Measurements from ENCODE around the gene NXN. TPM values are rescaled to one million over a fixed set of nuclear protein-coding genes. Genes with fewer than 3 reads are reported as not detected.
A peak's percentile ranks its signal among the peaks of the same experiment; 100 is the strongest.
"Not testable (repeated sequence)": the region's sequence is repeated elsewhere in the genome, so short reads cannot be mapped to it uniquely, and the experiment has no call there.

NXN gene
- total RNA-seq, 6 experiments from 2014 or later = 81.7 to 93.8 (median 92.2) TPM

DNA sequence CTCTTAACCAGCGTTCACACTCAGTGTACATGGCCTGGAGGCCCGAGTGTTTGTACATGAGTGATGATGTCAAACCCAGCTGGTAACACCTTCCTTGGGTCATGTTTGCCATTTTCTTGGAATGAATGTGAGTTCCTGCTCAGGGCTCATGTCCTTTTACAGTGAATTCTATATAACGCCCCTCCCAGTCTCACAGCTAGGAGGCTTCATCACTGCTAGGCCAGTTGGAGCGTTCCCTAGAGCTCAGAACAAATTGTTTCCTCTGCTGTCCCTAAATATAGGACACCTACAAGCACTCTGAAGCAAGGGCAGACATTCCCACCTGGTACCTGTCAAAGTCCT is 22.8 kb upstream of the NXN start:
- TF ChIP-seq, protein P1, sequence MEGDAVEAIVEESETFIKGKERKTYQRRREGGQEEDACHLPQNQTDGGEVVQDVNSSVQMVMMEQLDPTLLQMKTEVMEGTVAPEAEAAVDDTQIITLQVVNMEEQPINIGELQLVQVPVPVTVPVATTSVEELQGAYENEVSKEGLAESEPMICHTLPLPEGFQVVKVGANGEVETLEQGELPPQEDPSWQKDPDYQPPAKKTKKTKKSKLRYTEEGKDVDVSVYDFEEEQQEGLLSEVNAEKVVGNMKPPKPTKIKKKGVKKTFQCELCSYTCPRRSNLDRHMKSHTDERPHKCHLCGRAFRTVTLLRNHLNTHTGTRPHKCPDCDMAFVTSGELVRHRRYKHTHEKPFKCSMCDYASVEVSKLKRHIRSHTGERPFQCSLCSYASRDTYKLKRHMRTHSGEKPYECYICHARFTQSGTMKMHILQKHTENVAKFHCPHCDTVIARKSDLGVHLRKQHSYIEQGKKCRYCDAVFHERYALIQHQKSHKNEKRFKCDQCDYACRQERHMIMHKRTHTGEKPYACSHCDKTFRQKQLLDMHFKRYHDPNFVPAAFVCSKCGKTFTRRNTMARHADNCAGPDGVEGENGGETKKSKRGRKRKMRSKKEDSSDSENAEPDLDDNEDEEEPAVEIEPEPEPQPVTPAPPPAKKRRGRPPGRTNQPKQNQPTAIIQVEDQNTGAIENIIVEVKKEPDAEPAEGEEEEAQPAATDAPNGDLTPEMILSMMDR (IDR thresholded peaks at IDR 0.05) = no peak
- peaks cover 58% of the 10 kb centered on the region for H3K4me1 Mint-ChIP-seq (ENCODE audit: low read depth)
- DNase-seq = peak; percentile 52
- peaks cover 4% of the 10 kb centered on the region for H3K27me3 Mint-ChIP-seq (ENCODE audit: insufficient read depth)
- peak overlapping the region; percentile 94 for H3K27ac Mint-ChIP-seq
- peak overlapping the region; percentile 78 for H3K4me3 Mint-ChIP-seq
- no peaks in the 10 kb centered on the region for H3K9me3 Mint-ChIP-seq
- H3K36me3 Mint-ChIP-seq (ENCODE audit: low read depth) = peaks cover 44% of the 10 kb centered on the region

DNA sequence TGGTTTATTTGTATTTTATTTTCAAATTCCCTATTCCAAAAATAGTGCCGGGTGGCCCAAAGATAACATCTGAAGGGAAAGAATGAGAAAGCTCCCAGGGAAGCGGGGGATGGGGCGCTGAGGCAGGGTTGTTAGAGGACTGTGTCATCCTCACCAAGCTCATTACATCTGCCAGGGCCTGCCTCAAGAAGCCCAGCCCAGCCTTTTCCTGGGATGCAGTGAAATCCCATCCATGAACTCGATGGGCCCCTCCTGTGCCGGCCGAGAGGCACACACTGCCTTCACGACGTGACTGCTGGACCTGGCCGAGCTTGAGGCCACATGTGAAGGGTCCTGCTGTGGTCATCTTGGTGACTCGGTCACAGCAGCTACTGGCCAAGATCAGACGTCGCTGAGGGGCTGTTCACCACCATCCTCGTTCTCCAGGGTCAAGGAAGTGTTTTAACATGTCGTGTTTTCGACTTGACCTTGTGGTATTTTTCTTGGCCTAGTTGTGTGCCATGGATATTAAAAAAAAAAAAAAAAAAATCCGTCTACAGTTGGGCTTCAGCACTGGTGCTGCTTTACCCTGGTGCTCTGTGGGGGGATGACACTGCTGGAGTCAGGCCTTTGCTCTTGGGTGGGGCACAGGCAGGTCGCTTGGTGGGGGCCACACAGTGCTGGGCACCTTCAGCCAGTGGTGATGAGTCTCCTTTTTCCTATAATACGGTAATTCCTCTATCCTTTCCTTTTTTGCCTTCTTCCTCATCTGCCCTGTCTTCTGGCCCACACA is 22.2 kb upstream of the NXN start:
- Mint-ChIP-seq H3K4me3 (peak overlapping the region; percentile 80), H3K4me1 (ENCODE audit: low read depth) (peaks cover 58% of the 10 kb centered on the region), H3K27ac (peak overlapping the region; percentile 94), H3K36me3 (ENCODE audit: low read depth) (peaks cover 44% of the 10 kb centered on the region), H3K27me3 (ENCODE audit: insufficient read depth) (peaks cover 4% of the 10 kb centered on the region), H3K9me3 (no peaks in the 10 kb centered on the region)
- TF ChIP-seq, protein P1 (IDR thresholded peaks at IDR 0.05) = no peak
- DNase-seq = peak; percentile 78

DNA sequence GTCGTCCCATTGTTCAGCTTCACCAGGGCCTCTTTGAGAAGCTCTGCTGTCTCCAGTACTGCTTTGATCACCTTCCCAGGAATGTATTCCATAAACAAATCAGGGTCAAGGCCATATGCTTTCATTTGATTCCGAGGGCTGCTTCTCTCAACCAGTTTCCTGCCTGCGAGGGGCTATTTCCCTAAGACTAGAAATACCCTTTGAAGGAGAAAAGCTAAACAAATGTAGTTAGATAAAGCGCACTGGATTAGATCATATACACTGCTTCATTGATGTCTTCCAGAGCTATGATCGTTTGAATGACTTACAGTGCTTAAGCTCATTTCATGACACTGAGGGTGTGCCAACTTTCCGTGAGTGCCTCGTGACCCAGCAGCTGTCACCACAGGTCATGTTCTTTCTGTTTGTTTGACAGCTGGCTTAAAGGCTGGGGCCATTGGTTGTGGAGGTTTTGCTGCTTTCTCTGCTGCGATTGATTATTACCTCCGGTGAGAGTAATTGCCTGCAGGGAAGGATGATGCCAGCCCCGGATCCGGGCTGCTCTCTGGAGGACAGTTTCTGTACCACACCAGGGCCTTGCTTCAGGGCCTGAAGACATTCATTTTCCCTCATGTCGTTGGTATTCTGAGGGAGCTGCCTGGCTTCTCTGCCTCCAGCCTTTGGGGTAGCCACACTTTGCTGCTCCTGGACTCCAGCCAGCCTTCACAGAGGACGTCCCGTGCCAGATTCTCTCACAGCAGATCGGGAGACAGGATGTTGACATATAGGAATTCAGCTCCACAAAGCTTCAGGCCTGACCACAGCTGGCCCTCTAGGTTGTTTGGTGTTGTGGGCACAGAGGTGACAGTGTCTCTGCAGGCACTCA is 21.3 kb upstream of the NXN start:
- DNase-seq = peak; percentile 87
- peak overlapping the region; percentile 94 for H3K27ac Mint-ChIP-seq
- H3K27me3 Mint-ChIP-seq (ENCODE audit: insufficient read depth) = peaks cover 4% of the 10 kb centered on the region
- H3K36me3 Mint-ChIP-seq (ENCODE audit: low read depth) = peaks cover 44% of the 10 kb centered on the region
- H3K4me3 Mint-ChIP-seq = peak overlapping the region; percentile 80
- peaks cover 58% of the 10 kb centered on the region for H3K4me1 Mint-ChIP-seq (ENCODE audit: low read depth)
- TF ChIP-seq, protein P1 (IDR thresholded peaks at IDR 0.05) = peak; percentile 37
- H3K9me3 Mint-ChIP-seq = no peaks in the 10 kb centered on the region

DNA sequence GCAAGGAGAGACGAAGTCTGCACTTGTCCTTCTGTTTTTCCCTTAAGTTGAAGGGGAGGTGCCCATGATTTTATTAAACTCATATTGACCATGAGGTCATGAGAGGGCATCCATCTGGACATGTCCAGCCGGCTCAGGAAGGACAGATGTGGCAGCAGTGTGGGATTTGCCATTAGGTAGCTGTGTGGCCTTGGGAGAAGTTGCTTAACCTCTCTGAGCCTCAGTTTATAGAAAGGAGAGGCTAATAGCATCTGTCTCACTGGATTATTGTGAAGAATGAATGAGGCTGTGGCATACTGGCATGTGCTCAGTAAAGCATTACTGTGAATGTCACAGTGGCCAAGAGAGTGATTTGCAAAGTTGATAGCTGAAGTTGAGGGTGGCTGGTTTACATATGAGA is 18.5 kb upstream of the NXN start:
- Mint-ChIP-seq H3K4me1 (ENCODE audit: low read depth) (peaks cover 52% of the 10 kb centered on the region), H3K27ac (peak overlapping the region; percentile 100), H3K4me3 (peak overlapping the region; percentile 99), H3K9me3 (peaks cover 12% of the 10 kb centered on the region), H3K36me3 (ENCODE audit: low read depth) (peaks cover 31% of the 10 kb centered on the region), H3K27me3 (ENCODE audit: insufficient read depth) (peaks cover 2% of the 10 kb centered on the region; the same call in 1 of the 2 replicates)
- TF ChIP-seq, protein P1 (IDR thresholded peaks at IDR 0.05) = no peak
- no peak for DNase-seq

DNA sequence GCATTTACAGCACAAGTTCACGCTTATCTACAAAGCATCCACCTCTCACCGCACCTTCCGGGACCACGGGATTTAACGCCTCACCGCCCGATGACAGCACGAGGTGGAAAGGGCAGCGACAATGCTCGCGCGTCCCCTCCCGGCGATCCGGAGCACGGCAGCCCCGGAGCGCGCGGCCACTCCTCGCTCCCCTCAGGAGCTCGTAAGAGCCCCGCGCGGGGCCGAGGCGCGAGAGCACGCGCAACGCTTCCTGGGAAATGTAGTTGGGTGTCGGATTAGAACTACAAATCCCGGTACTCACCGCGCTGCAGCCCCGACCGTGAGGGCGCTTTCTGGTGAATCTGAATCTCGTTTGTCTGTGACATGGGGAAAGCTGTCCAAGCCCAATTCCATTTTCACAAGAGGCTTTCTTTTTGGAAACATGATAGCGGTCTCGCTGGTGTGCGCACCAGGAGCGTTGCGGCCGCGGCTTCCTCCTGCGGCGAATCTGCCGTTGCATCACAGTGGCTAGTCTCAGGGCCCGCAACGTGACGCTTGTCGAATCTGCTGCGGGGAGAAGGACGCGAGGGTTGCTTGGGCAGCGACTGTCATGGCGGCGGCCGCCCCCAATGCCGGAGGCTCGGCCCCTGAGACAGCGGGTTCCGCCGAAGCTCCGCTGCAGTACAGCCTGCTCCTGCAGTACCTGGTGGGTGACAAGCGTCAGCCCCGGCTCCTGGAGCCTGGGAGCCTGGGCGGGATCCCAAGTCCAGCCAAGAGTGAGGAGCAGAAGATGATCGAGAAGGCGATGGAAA is 17.2 kb upstream of the NXN start, which contains the start of gene TIMM22:
TSS of gene TIMM22 (plus strand) at position 576 of the 791 bp plus-strand sequence. CDS start at position 590, 14 bp downstream.
- peak within 1 kb of the TSS; percentile 100 for H3K27ac Mint-ChIP-seq
- peaks cover 38% of the 10 kb centered on the region for H3K4me1 Mint-ChIP-seq (ENCODE audit: low read depth)
- H3K4me3 Mint-ChIP-seq = peak within 1 kb of the TSS; percentile 99
- H3K9me3 Mint-ChIP-seq = peaks cover 12% of the 10 kb centered on the region
- peak; percentile 93 for DNase-seq
- peaks cover 3% of the 10 kb centered on the region for H3K27me3 Mint-ChIP-seq (ENCODE audit: insufficient read depth)
- TF ChIP-seq, protein P1 (IDR thresholded peaks at IDR 0.05) = peak; percentile 92
- peaks cover 18% of the 10 kb centered on the region for H3K36me3 Mint-ChIP-seq (ENCODE audit: low read depth)

DNA sequence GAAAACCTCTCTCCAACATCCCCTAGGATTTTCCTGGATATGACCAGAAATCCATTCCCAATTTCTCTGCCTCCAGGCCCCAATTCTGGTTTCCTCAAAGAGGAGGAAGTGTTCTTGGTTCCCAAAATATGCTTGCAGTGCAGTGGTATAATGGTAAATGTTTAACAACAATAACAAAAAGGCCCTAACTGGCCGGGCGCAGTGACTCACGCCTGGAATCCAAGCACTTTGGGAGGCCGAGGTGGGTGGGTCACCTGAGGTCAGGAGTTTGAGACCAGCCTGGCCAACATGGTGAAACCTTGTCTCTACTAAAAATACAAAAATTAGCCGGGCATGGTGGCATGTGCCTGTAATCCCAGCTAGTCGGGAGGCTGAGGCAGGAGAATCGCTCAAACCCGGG is 15.7 kb upstream of the NXN start:
- not testable (repeated sequence) for H3K4me3 Mint-ChIP-seq; H3K27me3 Mint-ChIP-seq (ENCODE audit: insufficient read depth); H3K36me3 Mint-ChIP-seq (ENCODE audit: low read depth); H3K27ac Mint-ChIP-seq; DNase-seq
- peaks cover 12% of the 10 kb centered on the region for H3K9me3 Mint-ChIP-seq
- H3K4me1 Mint-ChIP-seq (ENCODE audit: low read depth) = peaks cover 24% of the 10 kb centered on the region
